Cardiac muscle cell (in vitro differentiated cells and primary cell): Measurements from ENCODE around the gene FBRSL1. TPM values are rescaled to one million over a fixed set of nuclear protein-coding genes. Genes with fewer than 3 reads are reported as not detected.

ENCODE experiments used
- DNase-seq, 2 donors: peaks; one replicate each; pipeline versions ENCODE4 v3.0.0 to v3.0.0-alpha.2; 2010 to 2017; ENCODE audit warnings: low read depth in 1 of 2, low spot score in 1 of 2
- H3K27ac ChIP-seq: fragments of 200-600 bp; sonication (generic); 2 replicates; pipeline ENCODE4 v1.5.1; 2016
- H3K27me3 ChIP-seq: fragments of 200-600 bp; sonication (generic); 2 replicates; pipeline ENCODE4 v1.6.0; 2016; ENCODE audit warnings: control low read depth
- H3K36me3 ChIP-seq: fragments of 200-600 bp; sonication (generic); 2 replicates; pipeline ENCODE4 v1.5.1; 2016; ENCODE audit warnings: control low read depth
- H3K4me1 ChIP-seq: fragments of 200-600 bp; sonication (generic); 2 replicates; pipeline ENCODE4 v1.8.1; 2017; ENCODE audit warnings: low read depth, mild to moderate bottlenecking, mixed run types
- H3K4me3 ChIP-seq: fragments of 200-600 bp; sonication (generic); 2 replicates; pipeline ENCODE4 v1.5.1; 2016; ENCODE audit warnings: mild to moderate bottlenecking
- H3K9me3 ChIP-seq: fragments of 200-600 bp; sonication (generic); 2 replicates; pipeline ENCODE4 v1.5.1; 2017; ENCODE audit warnings: low read depth, mild to moderate bottlenecking, control low read depth
- CTCF ChIP-seq: IDR thresholded peaks from 2 replicates; pipeline ENCODE4 v1.5.1; 2012; ENCODE audit warnings: low read depth, mild to moderate bottlenecking, low read length
- polyA plus RNA-seq: library from polyadenylated mRNA; unstranded; fragments of >200 nt; fragmentation: Nextera tagmentation; extraction: Ambion mirVana; gene quantifications from 2 replicates; pipeline ENCODE4 v1.2.1, GENCODE V29; 2016
- total RNA-seq: library from RNA; depleted of rRNA; stranded (reverse); fragments of >200 nt; gene quantifications from 2 replicates; pipeline ENCODE4 v1.2.3, GENCODE V29; 2016

Gene FBRSL1
- total and polyA plus RNA-seq, 2 experiments from 2014 or later: 37.3 to 45.0 TPM

GRCh38 chr12:132516095-132517012 is 26.4 kb downstream of the FBRSL1 start:
- Histone ChIP-seq H3K27ac (no peak overlapping the region), H3K27me3 (no peaks in the 10 kb centered on the region), H3K4me1 (no peaks in the 10 kb centered on the region), H3K9me3 (no peaks in the 10 kb centered on the region), H3K36me3 (no peaks in the 10 kb centered on the region), H3K4me3 (no peak overlapping the region)
- no peak for TF ChIP-seq CTCF
- no peak for DNase-seq

DNA sequence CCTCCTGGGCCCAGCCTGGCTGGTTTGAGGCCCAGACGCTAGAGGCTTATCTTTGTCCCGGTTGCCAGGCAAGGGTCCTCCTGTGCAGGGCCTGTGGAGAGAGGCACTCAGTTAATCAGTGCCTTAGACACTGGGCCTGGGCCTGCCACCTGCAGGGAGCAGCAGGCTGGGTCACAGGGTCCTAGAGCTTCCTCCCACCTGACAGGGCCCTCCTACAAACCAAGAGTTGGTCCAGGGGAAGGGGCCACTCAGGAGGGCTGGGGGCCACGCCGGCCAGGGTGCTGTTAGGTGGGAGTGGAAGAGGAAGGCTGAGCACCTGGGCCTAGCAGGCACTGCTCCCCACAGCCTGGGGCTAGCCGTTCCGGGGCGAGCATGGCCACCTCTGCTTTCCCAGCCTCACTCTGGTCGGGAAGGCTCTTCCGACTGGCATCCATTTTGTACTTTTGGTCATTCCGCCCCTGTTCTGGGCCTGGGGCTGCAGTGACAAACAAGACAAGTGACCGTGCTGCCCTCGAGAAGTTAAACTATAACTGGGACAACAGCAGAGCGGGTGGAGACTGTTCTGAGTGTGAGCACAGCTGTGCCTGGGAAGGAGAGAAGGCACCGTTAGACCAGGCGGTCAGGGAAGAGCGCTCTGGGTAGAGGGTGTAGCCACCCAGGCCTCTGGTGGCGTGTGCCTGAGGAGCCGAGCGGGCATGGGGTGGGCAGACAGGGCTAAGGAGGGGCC is 27.2 kb downstream of the FBRSL1 start:
- H3K4me3 ChIP-seq: no peak overlapping the region
- no peak overlapping the region for H3K27ac ChIP-seq
- TF ChIP-seq CTCF: no peak
- no peaks in the 10 kb centered on the region for H3K4me1 ChIP-seq
- H3K36me3 ChIP-seq: no peaks in the 10 kb centered on the region
- DNase-seq: no peak
- H3K9me3 ChIP-seq: no peaks in the 10 kb centered on the region
- no peaks in the 10 kb centered on the region for H3K27me3 ChIP-seq

DNA sequence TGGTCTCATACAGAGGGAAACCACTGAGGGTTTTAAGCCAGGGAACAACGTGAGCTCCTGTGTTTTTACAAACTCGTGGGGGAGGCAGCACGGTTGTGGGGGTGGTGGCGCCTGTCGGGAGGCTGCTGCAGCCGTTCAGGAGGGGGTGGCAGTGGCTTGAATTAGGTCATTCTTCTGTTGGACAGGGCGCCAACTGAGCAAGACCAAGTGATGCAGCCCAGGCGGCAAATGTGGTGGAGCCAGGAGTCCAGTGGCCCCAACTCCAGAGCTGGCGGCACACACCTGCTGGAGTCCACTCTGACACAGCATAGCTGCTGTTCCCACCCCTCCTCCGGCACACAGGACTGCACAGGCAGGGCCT is 27.8 kb downstream of the FBRSL1 start:
- no peak overlapping the region for H3K4me3 ChIP-seq
- no peaks in the 10 kb centered on the region for H3K9me3 ChIP-seq
- DNase-seq: no peak
- H3K27ac ChIP-seq: no peak overlapping the region
- H3K4me1 ChIP-seq: no peaks in the 10 kb centered on the region
- TF ChIP-seq CTCF: no peak
- no peaks in the 10 kb centered on the region for H3K36me3 ChIP-seq
- H3K27me3 ChIP-seq: no peaks in the 10 kb centered on the region

GRCh38 chr12:132518354-132518992 is 28.5 kb downstream of the FBRSL1 start:
- no peak overlapping the region for H3K4me3 ChIP-seq
- H3K27me3 ChIP-seq: no peaks in the 10 kb centered on the region
- TF ChIP-seq CTCF: no peak
- no peak for DNase-seq
- no peaks in the 10 kb centered on the region for H3K4me1 ChIP-seq
- H3K9me3 ChIP-seq: no peaks in the 10 kb centered on the region
- no peak overlapping the region for H3K27ac ChIP-seq
- no peaks in the 10 kb centered on the region for H3K36me3 ChIP-seq

- TF ChIP-seq CTCF: no peak
- no peak for DNase-seq
- H3K27me3 ChIP-seq: no peaks in the 10 kb centered on the region
- no peak overlapping the region for H3K4me3 ChIP-seq
- no peaks in the 10 kb centered on the region for H3K9me3 ChIP-seq
- H3K36me3 ChIP-seq: no peaks in the 10 kb centered on the region
- H3K27ac ChIP-seq: no peak overlapping the region
- H3K4me1 ChIP-seq: no peaks in the 10 kb centered on the region
Measured at GRCh38 chr12:132520421-132521199, 30.7 kb downstream of the FBRSL1 start.
